G401.6 (cell line): ENCODE results near the gene PTRHD1.
"Not testable (repeated sequence)": the region's sequence is repeated elsewhere in the genome, so short reads cannot be mapped to it uniquely, and the experiment has no call there.

ENCODE experiments used
- FAIRE-seq: peaks from 2 replicates; lab custom pipeline; 2012; peaks lifted over from hg19 to GRCh38; lab: Jason Lieb, UNC

The PTRHD1 gene

DNA sequence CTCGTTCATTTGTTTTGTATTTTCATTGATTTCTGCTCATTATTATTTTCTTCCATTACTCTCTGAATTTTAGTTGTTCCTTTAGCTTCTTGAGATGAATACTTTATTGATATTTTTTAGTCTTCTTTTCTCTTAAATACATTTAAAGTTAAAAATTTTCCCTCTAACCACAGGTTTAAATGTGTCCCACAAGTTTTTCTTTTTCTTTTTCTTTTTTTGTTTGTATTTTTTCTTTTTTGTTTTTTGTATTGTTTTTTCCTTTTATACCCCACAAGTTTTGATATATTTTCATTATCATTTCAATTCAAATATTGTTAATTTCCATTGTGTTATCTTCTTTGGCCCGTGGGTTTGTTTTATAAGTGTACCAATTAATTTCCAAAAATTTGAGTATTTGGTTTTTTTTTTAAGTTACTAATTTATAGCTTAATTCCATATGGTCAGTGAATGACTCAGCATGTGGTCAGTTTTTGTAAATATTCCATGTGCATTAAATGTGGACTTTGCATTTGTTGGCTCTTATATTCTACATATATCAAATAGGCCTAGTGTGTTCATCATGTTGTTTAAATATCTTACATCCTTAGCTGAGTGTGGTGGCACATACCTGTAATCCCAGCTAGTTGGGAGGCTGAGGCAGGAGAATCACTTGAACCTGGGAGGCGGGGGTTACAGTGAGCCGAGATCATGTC, 16.3 kb upstream of the PTRHD1 start:
- FAIRE-seq, result peak; percentile 69

GRCh38 chr2:24806661-24807036, 13.5 kb upstream of the PTRHD1 start:
- no peak for FAIRE-seq

DNA sequence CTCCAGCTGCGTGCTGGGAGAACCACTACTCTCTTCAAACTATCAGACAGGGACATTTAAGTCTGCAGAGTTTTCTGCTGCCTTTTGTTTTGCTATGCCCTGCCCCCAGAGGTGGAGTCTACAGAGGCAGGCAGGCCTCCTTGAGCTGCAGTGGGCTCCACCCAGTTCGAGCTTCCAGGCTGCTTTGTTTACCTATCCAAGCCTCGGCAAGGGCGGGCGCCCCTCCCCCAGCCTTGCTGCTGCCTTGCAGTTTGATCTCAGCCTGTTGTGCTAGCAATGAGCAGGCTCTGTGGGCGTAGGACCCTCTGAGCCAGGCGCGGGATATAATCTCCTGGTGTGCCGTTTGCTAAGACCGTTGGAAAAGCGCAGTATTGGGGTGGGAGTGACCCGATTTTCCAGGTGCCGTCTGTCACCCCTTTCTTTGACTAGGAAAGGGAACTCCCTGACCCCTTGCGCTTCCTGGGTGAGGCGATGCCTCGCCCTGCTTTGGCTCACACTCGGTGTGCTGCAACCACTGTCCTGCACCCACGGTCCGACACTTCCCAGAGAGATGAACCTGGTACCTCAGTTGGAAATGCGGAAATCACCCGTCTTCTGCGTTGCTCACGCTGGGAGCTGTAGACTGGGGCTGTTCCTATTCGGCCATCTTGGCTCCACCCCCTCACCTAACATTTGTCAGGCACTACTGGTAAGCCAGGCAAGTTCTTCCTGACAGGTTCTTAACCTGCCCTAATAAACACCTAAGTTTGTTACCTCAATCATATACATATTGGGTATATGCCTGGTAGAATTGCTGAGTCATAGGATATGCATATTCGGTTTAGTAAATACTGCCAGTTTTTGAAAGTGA, 12.8 kb upstream of the PTRHD1 start:
- not testable (repeated sequence) for FAIRE-seq

DNA sequence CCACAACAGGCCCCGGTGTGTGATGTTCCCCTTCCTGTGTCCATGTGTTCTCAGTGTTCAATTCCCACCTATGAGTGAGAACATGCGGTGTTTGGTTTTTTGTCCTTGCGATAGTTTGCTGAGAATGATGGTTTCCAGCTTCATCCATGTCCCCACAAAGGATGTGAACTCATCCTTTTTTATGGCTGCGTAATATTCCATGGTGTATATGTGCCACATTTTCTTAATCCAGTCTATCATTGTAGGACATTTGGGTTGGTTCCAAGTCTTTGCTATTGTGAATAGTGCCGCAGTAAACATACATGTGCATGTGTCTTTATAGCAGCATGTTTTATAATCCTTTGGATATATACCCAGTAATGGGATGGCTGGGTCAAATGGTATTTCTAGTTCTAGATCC, 7.3 kb upstream of the PTRHD1 start:
- FAIRE-seq, result not testable (repeated sequence)

DNA sequence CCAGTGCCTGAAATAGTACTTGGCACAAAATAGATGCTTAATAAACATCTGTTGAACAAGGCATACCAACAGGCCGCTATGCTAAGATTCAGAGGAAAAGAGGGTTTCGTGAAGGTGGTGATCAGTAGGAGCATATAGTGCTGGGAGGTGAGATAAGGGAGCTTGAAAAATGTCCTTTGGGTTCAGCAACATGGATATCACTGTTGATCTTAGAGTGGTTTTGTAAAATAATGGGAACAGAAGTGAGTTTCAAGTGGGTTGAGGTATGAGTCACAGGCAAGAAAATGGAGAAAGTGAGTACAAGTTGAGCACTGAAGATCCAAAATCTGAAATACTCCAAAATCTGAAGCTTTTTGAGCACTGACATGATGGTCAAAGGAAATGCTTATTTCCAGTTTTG, 4.5 kb upstream of the PTRHD1 start:
- no peak for FAIRE-seq

DNA sequence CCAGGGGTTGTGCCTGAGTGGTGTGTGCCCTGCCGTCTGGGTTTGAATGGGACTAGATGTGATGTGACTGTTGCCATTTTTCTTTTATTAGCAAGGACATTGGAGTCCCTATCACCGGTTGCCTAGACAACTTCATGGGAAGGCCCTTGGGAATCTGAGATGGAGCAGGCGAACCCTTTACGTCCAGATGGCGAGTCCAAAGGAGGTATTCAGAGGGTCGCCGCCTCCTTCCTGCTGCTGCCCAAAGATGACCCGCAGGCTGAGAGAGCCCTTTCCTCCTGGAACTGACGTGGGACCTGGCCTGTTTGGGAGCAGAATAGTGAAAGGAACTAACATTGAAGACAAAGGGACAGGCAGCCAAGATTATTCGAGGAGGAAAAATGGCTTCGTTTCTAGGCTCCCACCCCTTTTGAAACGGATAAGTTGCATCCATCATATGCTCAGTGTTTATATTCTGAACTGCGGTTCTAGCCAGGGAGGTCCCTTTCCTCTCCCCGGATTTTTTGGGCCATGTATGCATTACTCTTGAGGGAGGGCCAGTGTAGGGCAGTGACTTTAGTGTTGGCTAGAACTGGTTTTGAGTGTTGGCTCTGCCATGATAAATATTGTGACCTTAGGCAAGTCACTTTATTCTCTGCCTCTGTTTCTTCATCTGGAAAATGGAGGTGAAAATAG, 707 bp upstream of the PTRHD1 start:
- no peak for FAIRE-seq

GRCh38 chr2:24792542-24792873, 683 bp downstream of the PTRHD1 start:
- no peak for FAIRE-seq

DNA sequence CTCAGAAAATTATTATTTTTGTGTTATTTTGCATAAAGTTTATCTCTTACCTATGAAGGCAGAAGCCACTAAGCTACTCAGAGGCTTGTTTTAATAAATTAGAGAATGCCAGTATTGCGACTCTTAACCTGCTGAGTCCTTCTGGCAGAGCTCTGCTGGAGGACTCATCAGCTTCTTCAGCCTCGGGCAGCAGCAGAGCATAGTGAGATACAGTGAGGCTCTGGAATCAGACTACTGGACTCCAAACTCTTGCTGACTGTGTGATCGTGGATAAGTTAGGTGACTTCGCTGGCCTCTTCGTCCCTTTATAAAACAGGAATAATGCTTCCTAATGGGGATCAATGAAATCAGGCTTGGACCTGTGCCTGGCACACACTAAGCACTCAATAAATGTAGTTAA, 1.7 kb downstream of the PTRHD1 start:
- FAIRE-seq, result no peak

DNA sequence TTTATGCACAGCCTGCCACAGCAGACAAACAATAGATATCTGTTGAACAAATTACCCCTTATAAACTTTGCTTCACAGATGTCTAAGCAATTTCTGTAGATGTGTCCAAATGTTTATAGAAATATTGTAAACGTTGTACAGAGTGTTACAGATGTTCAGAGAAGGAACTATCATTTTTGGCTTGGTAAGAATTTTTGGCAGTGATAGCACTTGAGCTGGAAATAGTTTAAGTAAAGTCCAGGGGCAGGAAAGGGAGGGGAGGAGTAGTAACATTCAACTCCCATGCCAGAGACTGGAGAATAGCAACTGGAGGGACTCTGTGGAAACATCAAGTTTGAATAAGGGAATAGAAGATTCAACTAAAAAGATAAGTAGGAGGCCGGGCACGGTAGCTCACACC, 4.4 kb downstream of the PTRHD1 start:
- no peak for FAIRE-seq

GRCh38 chr2:24787532-24787931, 5.7 kb downstream of the PTRHD1 start:
- no peak for FAIRE-seq

DNA sequence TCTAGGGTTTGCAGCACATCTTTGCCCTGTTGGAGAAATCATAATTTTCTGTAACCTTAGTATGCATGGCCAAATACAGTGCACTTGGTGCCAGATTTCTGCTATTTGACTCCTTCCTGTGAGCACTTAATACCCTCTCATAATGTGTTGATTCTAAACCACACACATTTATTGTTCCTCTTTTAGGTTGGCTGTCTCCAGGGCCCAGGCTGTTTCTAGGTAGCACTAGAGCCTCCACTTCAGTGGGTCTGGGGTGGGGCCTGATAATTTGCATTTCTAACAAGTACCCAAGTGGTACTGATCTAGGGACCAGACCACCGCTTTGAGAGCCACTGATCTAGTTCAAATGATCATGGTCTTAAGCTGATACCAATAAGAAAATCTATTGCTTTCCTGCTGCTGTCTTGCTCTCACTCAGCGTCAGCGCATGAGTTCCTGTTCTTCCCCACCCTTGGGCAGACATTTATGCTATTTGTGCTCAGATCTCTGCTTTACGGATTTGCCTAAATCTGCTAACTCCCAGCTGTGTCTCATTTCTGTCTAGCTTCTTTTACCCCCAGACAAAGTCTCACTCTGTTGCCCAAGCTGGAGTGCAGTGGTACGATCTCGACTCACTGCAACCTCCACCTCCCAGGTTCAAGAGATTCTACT, 7.4 kb downstream of the PTRHD1 start:
- FAIRE-seq, result no peak

DNA sequence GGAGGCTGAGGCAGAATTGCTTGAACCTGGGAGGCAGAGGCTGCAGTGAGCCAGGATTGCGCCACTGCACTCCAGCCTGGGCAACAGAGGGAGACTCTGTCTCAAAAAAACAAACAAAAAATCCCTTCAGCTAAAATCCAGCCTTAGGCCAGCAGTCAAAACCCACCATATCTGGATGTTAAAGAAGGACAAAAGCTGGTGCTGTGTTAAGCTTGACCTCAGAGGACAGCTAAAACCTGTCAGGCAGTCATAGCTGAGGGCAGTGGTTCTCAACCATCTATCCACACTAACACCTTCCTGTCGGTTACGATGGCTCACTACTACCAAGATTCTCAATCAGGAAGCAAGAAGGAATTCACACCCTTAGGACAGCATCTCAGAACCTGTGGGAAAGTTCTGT, 9.6 kb downstream of the PTRHD1 start:
- no peak for FAIRE-seq

DNA sequence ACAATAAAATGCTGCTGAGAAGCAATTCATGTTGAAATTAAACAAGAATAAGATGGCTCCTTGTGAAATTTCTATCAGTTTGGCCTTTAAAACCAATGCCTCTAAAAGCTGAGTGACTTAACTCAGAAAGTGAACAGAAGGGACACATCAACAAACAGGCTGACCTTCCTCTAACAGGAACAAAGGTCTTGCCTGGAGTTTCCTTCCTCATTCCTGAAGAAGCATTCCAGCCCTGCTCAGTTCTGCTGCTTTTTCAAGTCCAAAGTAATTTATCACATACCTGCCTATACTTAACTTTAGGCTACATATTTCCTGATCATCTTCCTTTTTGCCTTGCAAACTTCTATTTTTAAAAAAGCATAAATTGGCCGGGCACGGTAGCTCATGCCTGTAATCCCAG, 14.1 kb downstream of the PTRHD1 start:
- no peak for FAIRE-seq

- FAIRE-seq, result no peak
Measured at GRCh38 chr2:24774373-24774772, 18.8 kb downstream of the PTRHD1 start.

GRCh38 chr2:24771764-24772586, 21.2 kb downstream of the PTRHD1 start:
- FAIRE-seq, result no peak

DNA sequence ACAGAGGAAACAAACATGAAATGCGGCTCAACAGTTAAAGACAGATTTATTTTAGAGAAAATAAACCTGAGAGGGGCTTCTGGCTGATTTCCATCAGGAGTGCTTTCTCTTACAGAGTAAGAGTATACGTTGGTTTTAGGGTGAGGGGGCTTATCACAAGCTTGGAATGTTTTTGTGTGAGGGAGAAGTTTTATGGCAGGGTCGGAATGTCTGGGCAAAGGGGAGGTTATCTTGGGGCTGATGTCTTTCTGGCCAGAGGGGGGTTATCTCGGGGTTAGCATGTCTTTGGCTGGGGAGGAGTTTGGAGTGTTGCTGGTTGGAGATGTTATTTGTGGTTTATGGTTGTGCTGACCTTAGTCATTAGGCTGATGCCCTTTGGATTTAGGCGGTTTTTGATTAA, 22.1 kb downstream of the PTRHD1 start:
- no peak for FAIRE-seq

DNA sequence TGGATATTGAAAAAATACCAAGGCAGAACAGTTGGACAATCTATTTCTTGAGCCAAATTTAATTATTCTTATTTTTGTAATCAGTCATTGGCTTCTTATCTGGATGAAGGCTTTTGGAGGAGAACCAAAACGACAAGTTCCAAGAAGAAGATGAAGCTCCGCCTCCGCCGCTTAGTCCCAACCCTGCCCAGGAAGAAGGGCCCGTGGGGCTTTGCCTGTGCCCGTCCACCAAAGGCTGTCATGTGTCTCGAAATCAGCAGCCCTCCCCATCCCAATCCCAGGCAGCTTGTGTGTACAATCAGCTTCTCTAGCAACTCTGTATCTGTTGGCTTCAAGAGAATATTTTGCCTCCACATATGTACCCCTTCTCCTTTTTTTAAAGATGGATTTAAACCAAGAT, 24.6 kb downstream of the PTRHD1 start:
- no peak for FAIRE-seq

DNA sequence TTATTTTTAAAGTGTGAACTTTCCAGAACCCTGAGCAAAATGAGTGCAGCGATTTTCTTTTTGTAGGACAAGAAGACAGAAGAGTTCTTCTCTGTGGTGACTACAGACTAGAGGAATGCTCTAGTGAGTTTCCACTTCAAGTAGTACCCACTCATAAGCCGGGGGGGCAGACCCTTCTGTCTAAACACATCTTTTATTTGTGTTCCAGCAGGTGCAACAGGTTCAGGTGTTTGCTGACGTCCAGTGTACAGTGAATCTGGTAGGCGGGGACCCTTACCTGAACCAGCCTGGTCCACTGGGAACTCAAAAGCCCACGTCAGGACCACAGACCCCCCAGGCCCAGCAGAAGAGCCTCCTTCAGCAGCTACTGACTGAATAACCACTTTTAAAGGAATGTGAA, 25.2 kb downstream of the PTRHD1 start:
- FAIRE-seq, result no peak

DNA sequence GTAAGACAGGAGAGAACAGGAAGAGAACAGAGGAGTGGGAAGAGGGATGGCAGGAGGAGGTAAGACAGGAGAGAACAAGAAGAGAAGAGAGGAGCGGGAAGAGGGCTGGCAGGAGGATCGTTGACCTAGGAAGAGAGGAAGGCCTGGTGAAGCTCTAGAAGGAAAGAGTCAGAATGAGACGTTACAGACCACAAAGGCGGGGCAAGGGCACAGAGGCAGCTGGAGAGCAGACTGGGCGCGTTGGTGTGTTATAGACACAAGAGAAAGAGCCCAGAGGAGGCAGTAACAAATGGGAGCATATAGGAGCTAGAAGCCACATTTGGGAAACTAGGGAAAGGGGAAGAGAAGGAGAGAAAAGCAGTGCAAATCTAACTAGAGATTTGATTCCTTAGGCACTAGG, 26.6 kb downstream of the PTRHD1 start:
- no peak for FAIRE-seq

GRCh38 chr2:24763843-24764242, 29.3 kb downstream of the PTRHD1 start:
- FAIRE-seq, result no peak

GRCh38 chr2:24762518-24762917, 30.7 kb downstream of the PTRHD1 start:
- FAIRE-seq, result no peak

GRCh38 chr2:24761866-24762265, 31.3 kb downstream of the PTRHD1 start:
- FAIRE-seq, result no peak
